Stimulated activated CD8-positive, alpha-beta memory T cell treated with anti-CD3 and anti-CD28 coated beads, Interleukin-4, amount 100 ng/mL, for 4 hours (primary cell): ENCODE measurements around the gene WWTR1.

ENCODE experiments used
- DNase-seq, 2 donors: peaks; one replicate each; pipeline ENCODE4 v3.0.0-alpha.2; 2020; ENCODE audit warnings: low read depth in 2 of 2, low spot score in 1 of 2

The WWTR1 gene

DNA sequence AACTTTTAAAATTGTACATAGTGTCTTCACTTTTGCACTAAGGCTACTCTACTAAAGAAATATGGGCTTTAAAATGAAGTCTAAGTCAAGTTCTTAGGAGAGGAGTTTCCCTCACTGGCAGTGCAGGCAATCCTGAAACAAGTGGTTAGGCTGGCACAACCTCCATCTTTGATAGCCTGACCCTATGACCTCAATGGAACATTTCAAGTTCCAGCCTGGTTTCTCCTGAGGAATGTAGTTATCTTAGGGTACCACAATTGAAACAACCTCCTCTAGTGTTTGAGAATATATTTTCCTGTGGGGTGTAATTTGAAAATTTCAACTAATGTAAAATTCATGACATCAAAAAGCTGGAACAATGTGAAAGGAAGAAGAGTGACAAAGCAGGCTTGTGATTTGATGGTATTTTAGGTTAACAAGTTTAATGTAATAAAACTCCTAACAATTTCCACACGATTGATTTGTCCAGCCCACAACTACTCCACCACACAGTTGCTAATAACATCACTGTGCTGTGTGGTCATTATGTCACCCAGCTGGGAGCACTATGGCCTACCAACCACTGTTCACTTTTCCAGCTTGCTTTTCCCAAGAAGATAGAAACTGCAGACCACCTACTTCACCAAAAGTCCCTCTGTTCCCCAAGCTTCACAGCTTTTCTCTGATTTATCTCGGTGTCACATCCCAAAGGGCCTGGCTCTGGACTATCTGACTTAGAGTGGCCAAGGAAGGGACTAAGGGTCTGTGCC is 1.8 kb downstream of the WWTR1 start:
- DNase-seq = no peak

GRCh38 chr3:149654188-149654601 is 3.6 kb downstream of the WWTR1 start:
- DNase-seq = no peak

- no peak for DNase-seq
These were observed 4.3 kb downstream of the WWTR1 start for GRCh38 chr3:149653564-149653963.

GRCh38 chr3:149653136-149653535 is 4.7 kb downstream of the WWTR1 start:
- no peak for DNase-seq

DNA sequence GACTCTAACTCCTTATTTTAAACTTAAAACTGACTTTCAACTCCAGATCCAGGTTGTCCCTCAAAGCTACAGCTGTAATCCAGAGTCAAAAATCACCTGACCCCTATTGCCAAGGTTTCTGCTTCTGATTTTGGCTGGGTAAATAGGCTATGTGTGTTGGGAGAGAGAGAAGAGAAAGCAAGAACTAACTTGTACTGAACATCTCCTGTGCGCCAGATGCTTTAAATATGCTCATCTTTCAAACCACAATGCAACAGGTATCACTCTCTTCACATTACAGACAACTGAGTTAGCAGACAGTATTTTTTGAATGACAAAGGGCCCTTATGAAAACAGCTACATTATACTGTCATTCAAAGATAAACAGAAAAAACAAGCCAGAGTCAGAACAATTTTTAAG is 7.0 kb downstream of the WWTR1 start:
- DNase-seq = no peak

DNA sequence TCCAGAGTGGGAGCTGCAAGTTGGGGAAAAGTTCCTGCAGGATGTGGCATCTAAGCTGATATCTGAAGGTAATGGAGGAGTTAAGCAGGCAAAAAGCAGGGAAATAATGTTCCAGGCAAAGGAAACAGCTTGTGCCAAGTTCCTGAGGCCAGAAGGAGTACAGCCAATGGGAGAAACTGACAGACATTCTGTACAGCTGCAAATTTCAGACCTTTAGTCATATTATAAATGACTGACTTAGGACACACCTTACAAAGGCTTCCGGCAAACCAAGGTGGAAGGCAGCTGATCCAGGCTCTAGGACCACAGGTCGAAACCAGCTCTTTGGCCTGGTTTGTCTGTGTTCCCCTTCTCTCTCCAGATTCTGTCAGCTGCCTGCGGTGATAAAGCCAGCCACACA is 9.3 kb downstream of the WWTR1 start:
- DNase-seq = no peak

- no peak for DNase-seq
These were observed 10.0 kb downstream of the WWTR1 start for GRCh38 chr3:149647812-149648211.

DNA sequence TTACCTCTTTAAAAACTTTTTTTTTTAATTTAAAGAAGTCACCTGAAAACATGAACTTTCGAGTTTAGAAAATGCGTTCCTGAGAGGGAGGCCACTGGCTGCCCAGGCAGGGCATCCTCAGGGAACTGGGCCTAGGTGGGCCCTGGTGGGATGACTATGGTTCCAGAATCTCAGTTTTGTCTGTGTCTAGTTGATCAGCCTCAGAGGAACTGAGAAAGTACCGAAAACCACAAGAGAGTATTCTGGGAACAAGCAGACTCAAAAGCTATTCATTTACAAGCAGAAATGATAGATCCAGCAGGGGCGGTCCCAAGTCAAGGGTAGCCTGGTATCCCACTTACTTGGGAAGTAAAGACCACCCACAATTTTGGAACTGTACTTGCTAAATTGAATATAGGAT is 10.5 kb downstream of the WWTR1 start:
- DNase-seq = no peak

DNA sequence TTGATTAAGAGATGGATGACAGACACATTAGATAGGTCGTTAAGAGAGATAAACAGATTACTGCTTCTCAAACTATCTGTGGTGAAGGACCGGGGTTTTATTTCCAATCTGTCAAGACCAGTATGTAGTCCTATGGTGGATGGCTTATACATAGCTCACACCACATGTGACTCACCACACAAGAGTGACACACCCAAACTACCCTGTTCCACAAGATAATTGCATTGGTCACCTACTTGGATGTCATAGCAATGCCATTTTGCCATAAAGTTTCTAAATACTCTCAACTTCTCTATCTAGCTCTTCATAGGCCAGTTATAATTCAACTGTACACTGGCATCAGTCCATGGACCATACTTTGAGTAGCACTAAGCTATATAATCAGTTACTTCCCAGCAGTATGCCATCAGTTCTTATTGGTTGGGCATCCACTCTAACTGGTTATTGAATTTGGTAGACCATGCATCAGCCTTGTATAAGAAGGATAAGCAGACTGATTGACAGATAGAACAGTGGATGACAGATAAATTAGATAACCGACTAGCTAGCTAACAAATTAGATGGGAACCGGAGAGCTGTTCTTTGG is 11.6 kb downstream of the WWTR1 start:
- no peak for DNase-seq

DNA sequence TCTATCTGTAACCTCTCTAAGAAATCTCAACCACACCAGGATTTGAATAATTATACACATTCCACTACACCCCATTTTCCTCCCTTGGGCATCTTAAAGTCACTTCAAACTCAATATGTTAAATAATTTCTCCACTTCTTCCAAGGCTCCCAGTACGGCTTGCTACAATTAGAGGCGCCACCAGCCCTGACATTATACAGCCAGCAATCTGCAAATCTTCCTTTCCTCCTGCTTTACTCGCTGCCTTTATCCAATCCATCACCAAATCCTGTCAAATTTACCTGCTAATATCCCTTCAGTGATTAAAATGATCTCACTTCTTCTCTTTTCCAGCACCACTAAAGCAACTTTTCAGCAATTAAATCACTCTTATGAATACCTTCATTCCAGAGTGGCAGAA is 13.9 kb downstream of the WWTR1 start:
- DNase-seq = no peak

GRCh38 chr3:149643482-149643798 is 14.4 kb downstream of the WWTR1 start:
- no peak for DNase-seq

- no peak for DNase-seq
These were observed 16.7 kb downstream of the WWTR1 start for GRCh38 chr3:149640976-149641728.

- no peak for DNase-seq
These were observed 18.7 kb downstream of the WWTR1 start for GRCh38 chr3:149639093-149639486.

GRCh38 chr3:149638228-149639092 is 19.4 kb downstream of the WWTR1 start:
- no peak for DNase-seq

DNA sequence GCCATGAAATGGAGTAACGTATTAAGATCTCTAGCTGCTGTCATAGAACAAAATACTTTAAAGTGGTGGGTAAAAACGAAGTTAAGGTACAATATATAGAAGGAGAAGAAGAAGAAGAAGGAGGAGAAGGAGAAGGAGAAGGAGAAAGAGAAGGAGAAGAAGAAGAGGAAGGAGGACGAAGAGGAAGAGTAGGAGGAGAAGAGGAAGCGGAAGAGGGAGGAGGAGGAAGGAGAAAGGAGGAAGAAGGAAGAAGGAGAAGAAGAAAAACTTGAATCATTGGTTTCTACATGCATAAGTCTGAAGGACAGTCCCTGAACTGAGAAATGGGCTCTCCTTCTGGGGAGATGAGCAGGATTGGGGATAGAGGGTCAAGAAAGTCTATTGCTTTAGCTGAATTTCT is 22.4 kb downstream of the WWTR1 start:
- DNase-seq = no peak

DNA sequence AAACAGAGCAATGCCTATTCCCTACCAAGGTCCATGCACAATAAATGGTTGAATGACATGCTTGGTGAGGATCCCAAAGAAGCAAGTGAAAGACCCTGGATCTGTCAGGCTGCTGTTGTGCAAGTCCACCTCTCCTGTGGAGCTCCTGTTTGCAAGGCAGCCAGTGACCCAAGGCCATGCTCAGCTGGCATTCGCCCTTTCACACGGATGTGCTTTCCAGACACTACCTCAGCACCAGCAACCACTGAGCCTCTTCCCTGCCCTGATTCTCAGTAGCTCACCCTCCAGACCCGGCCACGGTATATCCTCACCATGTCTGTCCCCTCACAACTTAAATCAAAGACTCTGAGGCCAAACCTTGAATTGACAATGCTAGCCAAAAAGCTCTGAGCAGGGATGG is 23.3 kb downstream of the WWTR1 start:
- DNase-seq = no peak

- DNase-seq = no peak
These were observed 23.8 kb downstream of the WWTR1 start for GRCh38 chr3:149634072-149634471.

- DNase-seq = no peak
These were observed 25.6 kb downstream of the WWTR1 start for GRCh38 chr3:149632225-149632624.

GRCh38 chr3:149630806-149631205 is 27.0 kb downstream of the WWTR1 start:
- no peak for DNase-seq

- DNase-seq = no peak
These were observed 28.7 kb downstream of the WWTR1 start for GRCh38 chr3:149628957-149629670.

GRCh38 chr3:149626671-149627070 is 31.2 kb downstream of the WWTR1 start:
- no peak for DNase-seq
